Stimulated activated CD4-positive, alpha-beta T cell treated with anti-CD3 and anti-CD28 coated beads, Interleukin-4, amount 100 ng/mL, for 48 hours (primary cell): ENCODE measurements around the gene DSG2.
"Not testable (repeated sequence)": the region's sequence is repeated elsewhere in the genome, so short reads cannot be mapped to it uniquely, and the experiment has no call there.

Experiments used
- DNase-seq, 2 donors: peaks; one replicate each; pipeline ENCODE4 v3.0.0-alpha.2; 2020; ENCODE audit warnings: low read depth in 2 of 2

DSG2 gene

DNA sequence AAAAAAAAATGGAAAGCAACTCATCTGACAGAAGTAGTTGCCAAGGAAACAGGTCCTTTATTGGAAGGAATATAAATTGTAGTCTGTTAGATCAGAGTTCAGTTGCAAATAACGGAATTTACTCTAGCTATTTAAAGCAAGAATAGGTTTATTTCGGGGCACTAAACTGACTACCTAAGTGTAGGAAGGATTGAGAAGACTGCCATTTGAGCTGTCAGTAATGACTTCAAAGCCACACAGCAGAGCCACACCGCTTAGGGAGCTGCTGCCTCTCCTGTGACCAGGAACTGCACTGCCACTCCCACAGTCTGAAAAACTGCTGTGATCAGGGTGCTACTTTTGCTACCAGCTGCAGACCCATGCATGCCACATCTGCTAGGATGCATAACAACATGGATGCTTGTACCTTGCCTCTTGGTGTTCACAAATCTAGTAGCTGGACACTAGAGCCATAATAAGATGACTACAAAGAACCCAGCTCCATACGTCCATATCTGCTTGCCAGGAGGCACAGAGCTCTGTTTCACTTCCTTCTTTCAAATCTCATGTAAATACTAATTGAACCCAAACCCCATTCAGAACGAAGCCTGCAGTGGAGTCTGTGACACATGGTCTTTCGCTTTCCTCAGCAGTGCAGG is 2.2 kb downstream of the DSG2 start:
- no peak for DNase-seq

DNA sequence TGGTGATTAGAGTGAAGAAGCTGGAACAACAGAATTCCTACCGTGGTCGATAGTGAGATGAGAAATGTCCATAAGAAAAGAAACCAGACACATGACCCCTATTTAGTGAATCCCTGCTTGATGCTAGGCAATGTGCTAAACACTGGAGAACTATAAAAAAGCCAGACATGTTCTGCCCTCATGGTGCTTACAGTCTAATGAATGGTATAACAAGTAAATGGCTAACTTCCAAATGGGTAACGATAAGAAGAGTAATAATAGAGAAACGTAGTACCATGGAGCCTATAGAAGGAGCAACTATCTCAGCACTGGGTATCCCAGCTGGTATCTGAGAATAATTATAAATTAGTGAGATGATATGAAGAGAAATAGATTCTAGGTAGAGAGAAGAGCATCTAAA is 5.0 kb downstream of the DSG2 start:
- no peak for DNase-seq

- DNase-seq: no peak
Observed at GRCh38 chr18:31504455-31505147, 6.6 kb downstream of the DSG2 start.

- no peak for DNase-seq
Observed at GRCh38 chr18:31505156-31505555, 7.2 kb downstream of the DSG2 start.

DNA sequence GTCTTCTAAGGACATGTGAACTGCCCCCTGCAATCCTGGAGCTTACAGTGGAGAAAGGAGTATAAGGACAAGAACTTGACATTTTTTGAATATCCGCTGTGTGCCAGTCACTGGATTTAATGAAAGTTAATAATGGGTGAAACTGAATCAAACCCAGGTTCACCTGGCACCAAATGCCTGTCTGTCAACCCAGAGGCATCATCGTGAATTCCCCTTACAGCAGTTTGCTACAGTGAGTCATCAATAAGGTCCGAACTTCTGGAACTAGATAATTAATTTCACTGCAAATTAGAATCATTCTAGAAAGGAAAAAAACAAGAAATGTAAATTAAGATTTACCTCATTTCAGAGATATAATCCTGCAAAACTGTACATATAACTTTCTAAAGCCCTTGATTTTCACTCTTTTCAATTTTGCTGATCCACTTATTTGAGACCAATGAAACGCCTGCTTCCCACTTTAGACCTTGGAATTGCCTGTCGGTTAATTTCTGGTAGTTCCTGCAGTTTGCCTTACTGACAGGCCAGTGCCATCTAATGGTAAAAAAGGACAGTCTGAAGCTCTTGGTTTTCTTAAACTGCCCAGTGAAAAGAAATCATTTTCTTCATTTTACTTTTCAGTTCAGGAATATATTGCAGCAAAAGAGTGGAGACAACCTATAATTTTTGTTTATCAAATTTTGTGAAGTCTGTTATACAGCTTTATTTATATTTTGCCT is 8.2 kb downstream of the DSG2 start:
- DNase-seq: no peak

DNA sequence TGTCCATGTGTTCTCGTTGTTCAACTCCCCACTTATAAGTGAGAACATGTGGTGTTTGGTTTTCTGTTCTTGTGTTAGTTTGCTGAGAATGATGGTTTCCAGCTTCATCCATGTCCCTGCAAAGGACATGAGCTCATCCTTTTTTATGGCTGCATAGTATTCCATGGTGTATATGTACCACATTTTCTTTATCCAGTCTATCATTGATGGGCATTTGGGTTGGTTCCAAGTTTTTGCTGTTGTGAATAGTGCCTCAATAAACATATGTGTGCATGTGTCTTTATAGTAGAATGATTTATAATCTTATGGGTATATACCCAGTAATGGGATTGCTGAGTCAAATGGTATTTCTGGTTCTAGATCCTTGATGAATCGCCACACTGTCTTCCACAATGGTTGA is 9.1 kb downstream of the DSG2 start:
- DNase-seq: not testable (repeated sequence)

DNA sequence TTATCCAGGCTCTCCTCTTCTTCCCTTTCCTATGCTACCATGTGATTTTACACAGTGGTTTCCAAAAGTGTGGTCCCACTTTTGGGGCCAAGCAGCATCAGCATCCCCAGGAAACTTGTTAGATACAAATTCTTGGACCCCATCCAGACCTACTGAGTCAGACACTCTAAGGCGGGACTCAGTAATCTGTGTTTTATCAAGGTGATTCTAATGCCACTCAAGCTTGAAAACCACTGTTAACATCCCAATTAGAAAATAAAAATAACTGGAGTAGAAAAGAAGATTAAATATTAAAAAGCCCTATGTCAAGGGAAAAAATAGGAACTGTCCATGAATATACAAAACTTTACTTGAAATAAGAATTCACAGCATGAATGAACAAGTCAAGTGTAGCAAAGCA is 10.8 kb downstream of the DSG2 start:
- DNase-seq: no peak

DNA sequence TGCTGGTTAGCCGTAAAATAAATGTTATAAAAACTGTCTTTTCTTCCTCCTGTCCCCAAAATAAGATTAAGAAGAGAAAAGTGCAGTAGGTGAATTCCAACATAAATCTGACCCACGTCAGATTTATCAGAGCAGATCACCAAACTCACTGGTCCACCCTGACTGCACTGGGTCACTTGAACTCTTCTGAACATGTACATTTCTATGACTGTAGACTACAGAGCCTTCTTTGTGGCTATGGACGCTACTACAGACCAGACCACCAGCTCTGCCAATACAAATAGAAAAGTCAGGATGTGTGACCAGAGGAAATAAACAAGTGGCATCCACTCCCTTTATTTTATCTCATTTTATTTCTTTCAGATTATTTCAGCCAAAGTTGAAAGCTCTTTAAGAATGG is 11.6 kb downstream of the DSG2 start:
- DNase-seq: no peak

GRCh38 chr18:31510319-31510718 is 12.3 kb downstream of the DSG2 start:
- DNase-seq: no peak

GRCh38 chr18:31511098-31511497 is 13.1 kb downstream of the DSG2 start:
- DNase-seq: no peak

DNA sequence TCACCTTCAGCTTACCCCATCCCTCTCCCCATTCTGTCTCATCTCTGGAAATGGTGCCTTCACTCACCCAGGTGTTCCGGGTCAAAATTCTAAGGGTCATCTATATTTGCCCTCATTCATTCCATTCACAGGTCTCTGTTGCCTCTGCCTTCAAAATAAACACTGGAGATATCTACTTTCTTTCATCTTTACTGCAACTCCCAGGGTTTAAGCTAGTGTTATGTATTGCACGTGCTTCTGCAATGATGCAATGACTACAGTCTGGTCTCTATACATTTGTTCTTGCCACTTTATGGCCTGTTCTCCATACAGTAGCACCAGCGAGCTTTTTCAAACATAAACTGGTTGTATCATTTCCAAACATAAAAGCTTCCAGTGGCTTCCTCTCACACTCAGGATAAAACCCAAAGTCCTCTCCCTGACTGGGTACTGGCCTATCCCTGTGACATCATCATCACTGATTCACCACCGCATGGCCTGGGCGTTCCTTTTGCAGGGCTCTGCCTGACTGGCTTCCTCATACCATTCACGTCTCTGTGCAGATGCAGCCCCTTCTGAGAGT is 14.3 kb downstream of the DSG2 start:
- no peak for DNase-seq

GRCh38 chr18:31513189-31513935 is 15.4 kb downstream of the DSG2 start:
- no peak for DNase-seq

DNA sequence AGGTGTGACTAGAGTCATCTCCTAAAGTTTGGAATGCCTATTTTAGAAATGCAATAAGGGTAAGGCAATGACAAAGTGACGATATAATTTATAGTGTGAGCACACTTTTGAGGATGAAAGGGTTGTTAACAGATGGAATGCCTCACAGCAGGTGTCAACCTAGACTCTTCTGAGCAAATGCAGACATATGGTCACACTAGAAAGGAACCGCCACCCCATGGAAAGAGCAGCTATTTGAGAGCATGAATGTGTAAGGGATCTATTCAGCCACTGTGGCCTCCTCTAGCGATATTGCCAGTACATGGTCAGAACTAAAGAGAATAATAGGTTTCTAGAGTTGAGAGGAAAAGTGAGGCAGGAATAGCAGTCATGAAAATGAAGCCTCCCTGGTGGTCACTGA is 18.5 kb downstream of the DSG2 start:
- DNase-seq: no peak

- no peak for DNase-seq
Observed at GRCh38 chr18:31526374-31526773, 28.4 kb downstream of the DSG2 start.

DNA sequence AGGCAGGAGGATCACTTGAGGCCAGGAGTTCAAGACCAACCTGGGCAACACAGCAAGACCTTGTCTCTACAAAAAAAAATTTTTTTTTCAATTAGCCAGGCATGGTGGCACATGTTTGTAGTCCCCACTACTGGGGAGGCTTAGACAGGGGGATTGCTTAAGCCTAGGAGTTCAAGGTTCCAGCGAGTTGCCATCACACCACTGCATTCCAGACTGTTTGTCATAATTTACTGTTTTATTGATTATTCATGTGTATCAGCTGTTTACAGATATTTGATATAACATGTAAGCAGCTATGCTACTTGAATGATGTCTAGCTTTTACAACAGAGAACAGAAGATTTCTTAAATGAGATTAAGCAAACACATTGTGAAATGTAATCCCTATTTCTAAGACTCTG is 35.3 kb downstream of the DSG2 start:
- DNase-seq: no peak

- DNase-seq: no peak
Observed at GRCh38 chr18:31538837-31539236, 40.9 kb downstream of the DSG2 start.

DNA sequence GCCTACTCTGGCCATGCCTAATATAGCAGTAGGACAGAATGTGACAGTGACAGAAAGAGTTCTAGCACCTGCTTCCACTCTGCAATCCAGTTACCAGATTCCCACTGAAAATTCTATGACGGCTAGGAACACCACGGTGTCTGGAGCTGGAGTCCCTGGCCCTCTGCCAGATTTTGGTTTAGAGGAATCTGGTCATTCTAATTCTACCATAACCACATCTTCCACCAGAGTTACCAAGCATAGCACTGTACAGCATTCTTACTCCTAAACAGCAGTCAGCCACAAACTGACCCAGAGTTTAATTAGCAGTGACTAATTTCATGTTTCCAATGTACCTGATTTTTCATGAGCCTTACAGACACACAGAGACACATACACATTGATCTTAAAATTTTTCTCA is 48.5 kb downstream of the DSG2 start:
- DNase-seq: no peak

GRCh38 chr18:31548853-31549252 is 50.9 kb downstream of the DSG2 start:
- no peak for DNase-seq

DNA sequence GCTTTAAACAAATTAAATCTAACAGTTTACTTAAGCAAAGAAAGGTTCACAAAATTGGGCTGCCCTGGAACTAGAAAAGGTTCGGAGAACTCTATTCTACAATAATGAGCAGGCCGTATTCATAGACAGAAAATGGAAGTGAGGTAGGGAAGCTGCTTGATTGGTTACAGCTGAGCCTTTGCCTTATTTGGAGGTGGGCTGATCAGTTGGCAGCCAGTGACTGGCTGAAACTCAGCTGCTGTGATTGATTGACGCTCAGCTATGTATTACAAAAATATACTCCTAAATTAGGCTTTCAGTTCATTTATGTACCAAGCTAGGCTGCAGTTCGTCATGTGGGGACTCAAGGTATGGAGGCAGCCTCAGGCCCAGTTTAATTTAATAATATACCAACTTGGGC is 51.4 kb downstream of the DSG2 start:
- no peak for DNase-seq

DNA sequence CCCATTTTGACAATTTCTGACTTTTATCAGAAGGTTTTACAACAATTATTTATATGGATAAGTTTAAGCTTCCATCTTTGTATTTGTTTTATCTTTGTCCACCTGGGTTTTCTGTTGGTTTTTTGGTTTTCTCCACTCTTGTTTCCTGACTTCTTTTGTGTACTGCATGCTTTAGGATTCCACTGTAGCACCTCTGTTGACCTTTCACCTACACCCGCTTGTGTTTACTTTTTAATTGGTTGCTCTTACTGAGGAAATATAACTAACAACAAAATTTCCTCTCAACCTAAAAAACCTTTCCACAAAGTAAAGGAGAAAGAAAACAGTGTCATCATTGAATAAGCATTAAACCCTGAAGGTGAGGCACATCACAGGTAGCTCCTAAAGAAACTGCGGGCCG is 53.9 kb downstream of the DSG2 start:
- no peak for DNase-seq

DNA sequence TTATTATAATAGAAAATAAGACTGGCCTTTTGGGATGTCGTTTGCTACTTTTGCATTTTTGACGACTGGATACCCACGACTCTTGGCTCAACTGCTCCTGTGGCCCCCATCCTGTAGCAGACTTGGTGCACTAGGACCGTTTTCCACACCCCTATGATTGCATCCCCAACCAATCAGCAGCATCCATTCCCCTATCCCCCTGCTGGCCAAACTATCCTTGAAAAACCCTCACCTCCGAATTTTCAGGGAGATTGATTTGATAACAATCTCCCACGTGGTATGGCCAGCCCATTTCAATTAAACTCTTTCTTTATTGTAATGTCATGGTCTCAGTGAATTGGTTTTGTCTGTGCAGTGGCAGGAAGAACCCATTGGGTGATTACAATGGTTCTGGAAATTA is 55.8 kb downstream of the DSG2 start:
- no peak for DNase-seq

DNA sequence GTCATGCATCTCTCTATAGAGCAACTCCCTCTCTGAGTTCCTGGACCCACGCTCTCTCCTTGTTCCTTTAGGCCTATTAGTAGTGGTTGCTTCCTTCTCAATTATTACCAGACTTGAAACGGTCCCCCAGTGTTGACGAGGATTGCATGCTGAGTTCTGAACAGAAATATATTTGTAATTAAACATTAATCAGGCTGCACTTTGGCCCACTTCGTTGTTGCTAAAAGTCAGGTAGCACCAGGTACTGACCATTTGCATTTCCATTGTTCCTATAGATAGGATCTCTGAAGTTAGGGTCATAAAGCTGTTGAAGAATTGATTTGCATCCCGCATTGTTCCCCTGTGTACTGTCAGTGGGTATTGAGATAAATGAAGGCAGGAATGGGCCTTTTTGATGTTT is 56.8 kb downstream of the DSG2 start:
- DNase-seq: no peak
